Astrocyte of the spinal cord (primary cell): Measurements from ENCODE around the gene BCORL1.

Experiments
- DNase-seq: peaks from one replicate; pipeline ENCODE4 v3.0.0; 2011; ENCODE audit warnings: low read depth, low spot score
- H3K4me3 ChIP-seq: 2 replicates; pipeline ENCODE4 v1.5.1; 2011; ENCODE audit warnings: low read depth, mild to moderate bottlenecking, low read length, moderate library complexity
- in situ Hi-C: cut with HindIII; loops from 2 replicates; pipeline ENCODE4 v1.10.0; 2017; ENCODE audit warnings: low sequenced_read_pairs
- TF ChIP-seq, protein P1 (sequence below): IDR thresholded peaks from 2 replicates; pipeline ENCODE4 v1.5.1; 2012; ENCODE audit warnings: low read depth, mild to moderate bottlenecking, low read length, inconsistent platforms

Gene BCORL1

DNA sequence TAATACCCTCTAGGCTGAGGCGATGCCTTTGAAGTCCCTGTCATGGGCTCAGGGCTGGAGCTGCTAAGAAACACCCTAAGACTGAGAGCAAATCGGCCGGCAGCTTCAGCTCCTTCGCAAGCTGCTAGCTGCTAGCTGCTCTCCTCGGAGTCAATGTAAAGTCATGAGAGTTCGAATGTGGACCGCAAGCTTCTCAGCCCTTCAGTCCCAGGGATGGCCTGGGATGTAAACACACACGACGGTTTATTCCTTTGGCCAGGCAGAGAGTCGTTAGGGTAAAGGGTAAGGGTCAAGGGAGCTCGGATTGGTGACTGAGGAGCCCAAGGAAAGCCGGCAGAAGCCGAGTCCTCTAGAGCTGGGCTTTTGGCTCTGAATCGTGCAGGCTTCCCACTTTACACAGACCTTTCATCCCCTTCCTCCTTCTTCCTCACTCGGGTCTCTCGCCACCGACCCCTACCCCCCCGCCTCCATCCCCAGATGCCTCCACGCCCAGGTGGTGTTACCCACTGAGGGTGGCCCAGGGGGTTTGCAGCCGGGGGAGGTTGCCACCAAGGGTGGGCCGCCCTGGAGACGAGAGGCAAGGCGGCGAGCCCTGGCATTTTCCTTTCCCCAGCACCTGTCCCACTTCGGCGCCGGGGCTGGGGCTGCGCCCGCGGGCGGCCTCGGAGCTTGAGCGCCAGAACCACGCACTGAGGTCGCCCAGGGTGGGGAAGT, 3.1 kb upstream of the BCORL1 start:
- TF ChIP-seq, protein P1, sequence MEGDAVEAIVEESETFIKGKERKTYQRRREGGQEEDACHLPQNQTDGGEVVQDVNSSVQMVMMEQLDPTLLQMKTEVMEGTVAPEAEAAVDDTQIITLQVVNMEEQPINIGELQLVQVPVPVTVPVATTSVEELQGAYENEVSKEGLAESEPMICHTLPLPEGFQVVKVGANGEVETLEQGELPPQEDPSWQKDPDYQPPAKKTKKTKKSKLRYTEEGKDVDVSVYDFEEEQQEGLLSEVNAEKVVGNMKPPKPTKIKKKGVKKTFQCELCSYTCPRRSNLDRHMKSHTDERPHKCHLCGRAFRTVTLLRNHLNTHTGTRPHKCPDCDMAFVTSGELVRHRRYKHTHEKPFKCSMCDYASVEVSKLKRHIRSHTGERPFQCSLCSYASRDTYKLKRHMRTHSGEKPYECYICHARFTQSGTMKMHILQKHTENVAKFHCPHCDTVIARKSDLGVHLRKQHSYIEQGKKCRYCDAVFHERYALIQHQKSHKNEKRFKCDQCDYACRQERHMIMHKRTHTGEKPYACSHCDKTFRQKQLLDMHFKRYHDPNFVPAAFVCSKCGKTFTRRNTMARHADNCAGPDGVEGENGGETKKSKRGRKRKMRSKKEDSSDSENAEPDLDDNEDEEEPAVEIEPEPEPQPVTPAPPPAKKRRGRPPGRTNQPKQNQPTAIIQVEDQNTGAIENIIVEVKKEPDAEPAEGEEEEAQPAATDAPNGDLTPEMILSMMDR: no peak
- in situ Hi-C loops: no loop called here
- H3K4me3 ChIP-seq: no peak overlapping the region
- DNase-seq: no peak

DNA sequence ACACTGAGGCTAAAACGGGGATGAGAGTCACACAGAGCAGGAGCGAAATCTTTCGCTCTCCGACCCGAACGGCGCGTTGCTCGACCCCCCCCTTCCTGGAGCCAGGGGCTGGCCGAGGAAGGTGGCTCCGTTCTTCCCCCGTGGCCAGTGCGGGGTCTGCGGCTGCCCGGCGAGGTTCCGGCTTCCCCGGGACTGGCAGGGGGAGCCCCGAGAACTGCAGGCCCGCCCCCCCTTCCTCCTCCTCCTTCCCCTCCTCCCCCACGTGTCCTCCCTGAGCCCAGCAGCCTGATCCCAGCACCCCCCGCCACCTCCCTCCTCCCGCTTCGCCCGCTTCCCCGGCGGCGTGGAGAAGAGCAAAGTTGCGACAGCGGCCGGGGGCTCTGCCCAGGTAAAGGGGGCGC, 2.4 kb upstream of the BCORL1 start:
- no peak for DNase-seq
- no peak overlapping the region for H3K4me3 ChIP-seq
- in situ Hi-C loops: no loop called here
- TF ChIP-seq, protein P1: no peak

DNA sequence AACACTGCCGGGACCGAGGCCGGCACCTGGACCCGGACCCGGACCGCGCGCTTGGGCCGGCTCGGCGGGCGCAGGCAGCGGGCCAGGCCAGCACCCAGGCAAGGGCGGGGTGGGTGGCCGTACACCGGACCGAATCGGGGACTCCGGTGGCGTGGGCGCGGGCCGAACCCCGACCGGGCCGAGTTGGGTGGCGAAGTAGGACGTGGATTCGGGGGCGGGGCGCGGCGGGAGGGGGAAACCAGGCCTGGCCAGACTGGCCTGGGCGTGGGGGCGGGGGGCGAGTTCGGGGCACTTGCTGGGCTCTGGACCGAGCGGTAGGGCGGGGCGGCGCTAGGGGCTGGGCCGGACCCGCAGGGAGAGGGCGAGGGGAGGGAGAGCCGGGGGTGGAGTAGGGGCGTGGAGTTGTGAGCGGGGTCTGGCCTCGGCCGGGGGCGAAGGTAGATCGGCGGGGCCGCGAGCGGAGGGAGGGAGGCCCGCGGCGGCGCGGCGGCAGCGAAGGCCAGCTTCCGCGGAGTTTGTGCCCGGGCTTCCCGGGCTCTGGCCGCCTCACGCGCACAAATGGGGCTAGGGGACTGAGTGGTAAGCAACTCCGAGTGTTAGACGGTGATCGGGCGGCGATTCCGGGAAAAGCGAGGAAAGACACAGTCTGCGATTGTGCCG, 1.8 kb upstream of the BCORL1 start:
- H3K4me3 ChIP-seq: no peak overlapping the region
- in situ Hi-C loops: no loop called here
- no peak for DNase-seq
- TF ChIP-seq, protein P1: no peak

DNA sequence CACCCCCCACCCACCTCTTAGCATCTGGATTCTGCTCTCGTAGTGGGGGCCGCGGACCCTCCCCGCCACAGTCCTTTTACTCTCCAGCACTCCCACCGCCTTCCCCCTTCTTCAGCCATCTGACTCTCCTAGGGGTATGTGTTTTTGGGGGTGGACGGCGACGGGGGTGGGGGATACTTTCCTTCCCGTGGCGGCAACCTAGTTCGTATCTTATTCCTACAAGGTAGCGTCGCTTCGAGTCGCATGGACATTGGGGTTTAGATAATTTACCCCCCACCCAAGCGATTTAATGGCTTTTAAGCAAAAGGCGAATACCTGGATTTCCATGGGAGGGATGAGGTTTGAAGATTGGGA, 1.3 kb upstream of the BCORL1 start:
- in situ Hi-C loops: no loop called here
- H3K4me3 ChIP-seq: no peak overlapping the region
- no peak for DNase-seq
- TF ChIP-seq, protein P1: no peak

DNA sequence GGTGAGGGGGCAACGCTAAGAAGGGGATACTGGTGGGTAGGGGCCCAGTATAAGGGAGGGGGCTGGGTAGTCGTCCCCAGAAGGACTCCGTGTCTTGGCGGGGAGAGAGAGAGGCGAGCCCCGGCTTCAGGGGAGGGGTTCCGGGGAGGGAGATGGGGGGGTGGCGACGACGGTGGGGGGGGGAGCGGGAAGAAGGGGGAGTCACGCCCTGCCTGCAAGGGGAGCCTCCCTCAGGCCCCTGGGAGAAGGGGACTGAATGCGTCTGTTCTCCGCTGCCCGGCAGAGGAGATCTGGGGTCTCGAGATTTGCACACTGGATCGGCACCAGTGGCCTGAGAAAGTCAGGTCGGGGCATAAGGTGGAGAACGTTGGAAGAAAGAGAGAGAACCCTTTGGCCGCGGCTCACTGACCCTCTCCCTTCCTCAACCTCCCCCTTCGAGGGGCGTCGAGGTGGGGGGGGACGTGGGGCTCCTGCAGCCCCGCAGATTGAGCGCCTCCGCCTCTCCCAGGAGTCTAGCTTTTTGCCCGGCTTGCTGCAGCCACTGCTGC, 609 bp upstream of the BCORL1 start:
- TF ChIP-seq, protein P1: no peak
- in situ Hi-C loops: no loop called here
- DNase-seq: no peak
- H3K4me3 ChIP-seq: no peak overlapping the region

DNA sequence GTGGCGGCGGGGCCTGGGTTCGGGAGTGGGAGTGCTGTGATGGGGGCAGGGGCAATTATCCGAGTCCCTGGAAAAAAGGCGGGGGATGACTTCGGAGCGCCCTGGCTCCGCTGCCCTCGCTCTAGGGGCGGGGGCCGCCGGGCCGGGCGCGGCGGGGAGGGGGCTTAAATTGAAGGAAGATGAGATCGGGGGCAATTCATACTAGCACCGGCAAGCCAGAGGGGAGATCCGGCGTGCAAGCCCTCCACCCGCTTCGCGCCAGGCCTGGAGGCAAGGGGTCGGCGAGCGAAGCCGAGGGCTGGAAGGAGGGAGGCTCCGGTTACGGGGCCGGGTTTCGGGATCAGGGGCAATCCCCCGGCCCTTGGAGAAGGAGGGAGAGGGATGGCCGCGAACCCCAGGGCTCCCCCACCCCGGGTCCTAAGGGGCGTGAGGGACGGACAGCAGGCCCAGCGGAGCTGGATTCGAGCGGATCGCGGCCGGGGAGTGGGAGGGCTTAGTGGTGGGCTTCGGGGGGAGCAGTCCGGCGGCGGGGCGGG, 1.2 kb downstream of the BCORL1 start:
- DNase-seq: no peak
- TF ChIP-seq, protein P1: no peak
- H3K4me3 ChIP-seq: no peak overlapping the region
- in situ Hi-C loops: no loop called here
